ENCODE data around the gene WDFY4. TPM values are rescaled to one million over a fixed set of nuclear protein-coding genes. Genes with fewer than 3 reads are reported as not detected.

WDFY4 gene
- total and polyA plus RNA-seq, 8 donors, result 2.8 to 23.6 (median 4.8) TPM

- Histone ChIP-seq H3K36me3 (peaks cover 0 to 74% of the 10 kb centered on the region in 2 donors), H3K27me3 (no peaks in the 10 kb centered on the region), H3K27ac (no peak overlapping the region), H3K4me3 (no peak overlapping the region), H3K9me3 (no peaks in the 10 kb centered on the region), H3K4me1 (no peaks in the 10 kb centered on the region)
- intact Hi-C loops (cut with DNase I), result no loop called here
- TF ChIP-seq CTCF (IDR thresholded peaks at IDR 0.05), result no peak
- ATAC-seq (no peak), DNase-seq (no peak)
These were observed 47.0 kb downstream of the WDFY4 start for GRCh38 chr10:48731654-48732053.

- Histone ChIP-seq H3K9me3 (no peaks in the 10 kb centered on the region), H3K36me3 (peaks cover 0 to 65% of the 10 kb centered on the region in 2 donors), H3K27me3 (no peaks in the 10 kb centered on the region), H3K4me1 (no peaks in the 10 kb centered on the region), H3K4me3 (no peak overlapping the region), H3K27ac (no peak overlapping the region)
- ATAC-seq, result no peak
- DNase-seq, result no peak
- no peak for TF ChIP-seq CTCF (IDR thresholded peaks at IDR 0.05)
- intact Hi-C loops (cut with DNase I), result no loop called here
These were observed 48.7 kb downstream of the WDFY4 start for GRCh38 chr10:48733329-48733728.

- Histone ChIP-seq H3K4me1 (no peaks in the 10 kb centered on the region), H3K4me3 (no peak overlapping the region), H3K27ac (no peak overlapping the region), H3K36me3 (peaks cover 0 to 50% of the 10 kb centered on the region in 2 donors), H3K9me3 (no peaks in the 10 kb centered on the region), H3K27me3 (no peaks in the 10 kb centered on the region)
- no peak for DNase-seq
- intact Hi-C loops (cut with DNase I), result no loop called here
- ATAC-seq, result no peak
- TF ChIP-seq CTCF (IDR thresholded peaks at IDR 0.05), result no peak
These were observed 51.2 kb downstream of the WDFY4 start for GRCh38 chr10:48735836-48736390.

GRCh38 chr10:48736596-48736995, 51.9 kb downstream of the WDFY4 start:
- H3K4me1 ChIP-seq, result no peaks in the 10 kb centered on the region
- peaks cover 0 to 43% of the 10 kb centered on the region in 2 donors for H3K36me3 ChIP-seq
- no peaks in the 10 kb centered on the region for H3K27me3 ChIP-seq
- ATAC-seq (no peak), DNase-seq (no peak)
- no peak overlapping the region for H3K4me3 ChIP-seq
- no peaks in the 10 kb centered on the region for H3K9me3 ChIP-seq
- TF ChIP-seq CTCF (IDR thresholded peaks at IDR 0.05), result no peak
- intact Hi-C loops (cut with DNase I), result no loop called here
- no peak overlapping the region for H3K27ac ChIP-seq

GRCh38 chr10:48737886-48738285, 53.2 kb downstream of the WDFY4 start:
- intact Hi-C loops (cut with DNase I), result no loop called here
- Histone ChIP-seq H3K4me3 (no peak overlapping the region), H3K4me1 (no peaks in the 10 kb centered on the region), H3K27me3 (no peaks in the 10 kb centered on the region), H3K27ac (no peak overlapping the region), H3K36me3 (peaks cover 0 to 41% of the 10 kb centered on the region in 2 donors), H3K9me3 (no peaks in the 10 kb centered on the region)
- ATAC-seq (no peak), DNase-seq (no peak)
- no peak for TF ChIP-seq CTCF (IDR thresholded peaks at IDR 0.05)

Measured in left lung (tissue), 10 donors.